ENCODE results near the gene BRD4.

- no peak for TF ChIP-seq CTCF (optimal IDR thresholded peaks at IDR 0.05 in 1 of 3, IDR thresholded peaks at IDR 0.05 in 1 of 3, conservative IDR thresholded peaks at IDR 0.05 in 1 of 3; ENCODE audit: extremely low read depth in 1 of 3, insufficient read depth in 2 of 3, low read length in 3 of 3)
- TF ChIP-seq EZH2 (IDR thresholded peaks at IDR 0.05; ENCODE audit: low read length), result no peak
These were observed 14.1 kb downstream of the BRD4 start for GRCh38 chr19:15318241-15318691.
